HFFc6 (cell line): Measurements from ENCODE around the gene DNM2. TPM values are rescaled to one million over a fixed set of nuclear protein-coding genes. Genes with fewer than 3 reads are reported as not detected.

Source experiments
- DNase-seq: peaks from one replicate; pipeline ENCODE4 v3.0.0-alpha.2; 2018
- H3K27ac Mint-ChIP-seq: 2 replicates; pipeline ENCODE4 v1.8.0; 2020; ENCODE audit warnings: mild to moderate bottlenecking, mixed read lengths
- H3K27me3 Mint-ChIP-seq: 2 replicates; pipeline ENCODE4 v1.8.0; 2021; ENCODE audit warnings: mild to moderate bottlenecking, moderate library complexity, mixed read lengths; ENCODE audit not compliant: insufficient read depth
- H3K36me3 Mint-ChIP-seq: 2 replicates; pipeline ENCODE4 v1.8.0; 2021; ENCODE audit warnings: low read depth, mixed read lengths
- H3K4me1 Mint-ChIP-seq: 2 replicates; pipeline ENCODE4 v1.8.0; 2020; ENCODE audit warnings: low read depth, mixed read lengths
- H3K4me3 Mint-ChIP-seq: 2 replicates; pipeline ENCODE4 v1.8.0; 2020; ENCODE audit warnings: mild to moderate bottlenecking, moderate library complexity, mixed read lengths
- H3K9me3 Mint-ChIP-seq: 2 replicates; pipeline ENCODE4 v1.8.0; 2020; ENCODE audit warnings: mild to moderate bottlenecking, mixed read lengths
- total RNA-seq, 6 experiments: library from RNA; stranded (reverse); fragmentation: NEBNext Ultra II Directional; extraction: Animal tissue kit (Norgen Biotek cat#: 25700); gene quantifications; 2 replicates in 1 of 6; 3 replicates in 5 of 6; pipeline ENCODE4 v1.2.3, GENCODE V29; 2021
- TF ChIP-seq, protein P1 (sequence below): fragments of 200-600 bp; sonication (generic); IDR thresholded peaks from 2 replicates; pipeline ENCODE4 v1.5.0; 2021; ENCODE audit warnings: antibody characterized with exemption, mild to moderate bottlenecking

The DNM2 gene
- total RNA-seq, 6 experiments from 2014 or later: 91.5 to 122 (median 99.5) TPM

GRCh38 chr19:10797541-10798256, 79.8 kb downstream of the DNM2 start:
- Mint-ChIP-seq H3K36me3 (peaks cover 10% of the 10 kb centered on the region), H3K27me3 (peaks cover 2% of the 10 kb centered on the region)
- TF ChIP-seq, protein P1, sequence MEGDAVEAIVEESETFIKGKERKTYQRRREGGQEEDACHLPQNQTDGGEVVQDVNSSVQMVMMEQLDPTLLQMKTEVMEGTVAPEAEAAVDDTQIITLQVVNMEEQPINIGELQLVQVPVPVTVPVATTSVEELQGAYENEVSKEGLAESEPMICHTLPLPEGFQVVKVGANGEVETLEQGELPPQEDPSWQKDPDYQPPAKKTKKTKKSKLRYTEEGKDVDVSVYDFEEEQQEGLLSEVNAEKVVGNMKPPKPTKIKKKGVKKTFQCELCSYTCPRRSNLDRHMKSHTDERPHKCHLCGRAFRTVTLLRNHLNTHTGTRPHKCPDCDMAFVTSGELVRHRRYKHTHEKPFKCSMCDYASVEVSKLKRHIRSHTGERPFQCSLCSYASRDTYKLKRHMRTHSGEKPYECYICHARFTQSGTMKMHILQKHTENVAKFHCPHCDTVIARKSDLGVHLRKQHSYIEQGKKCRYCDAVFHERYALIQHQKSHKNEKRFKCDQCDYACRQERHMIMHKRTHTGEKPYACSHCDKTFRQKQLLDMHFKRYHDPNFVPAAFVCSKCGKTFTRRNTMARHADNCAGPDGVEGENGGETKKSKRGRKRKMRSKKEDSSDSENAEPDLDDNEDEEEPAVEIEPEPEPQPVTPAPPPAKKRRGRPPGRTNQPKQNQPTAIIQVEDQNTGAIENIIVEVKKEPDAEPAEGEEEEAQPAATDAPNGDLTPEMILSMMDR: no peak

GRCh38 chr19:10800488-10800887, 82.6 kb downstream of the DNM2 start:
- H3K27me3 Mint-ChIP-seq: peaks cover 2% of the 10 kb centered on the region
- H3K9me3 Mint-ChIP-seq: peaks cover 5% of the 10 kb centered on the region
- no peaks in the 10 kb centered on the region for H3K4me1 Mint-ChIP-seq

More at GRCh38 chr19:10797541-10798256, 79.8 kb downstream of the DNM2 start:
- no peak overlapping the region; the same call in 1 of the 2 replicates for H3K27ac Mint-ChIP-seq
- H3K4me1 Mint-ChIP-seq: no peaks in the 10 kb centered on the region
- no peak overlapping the region for H3K4me3 Mint-ChIP-seq
- no peak for DNase-seq
- no peaks in the 10 kb centered on the region for H3K9me3 Mint-ChIP-seq

DNA sequence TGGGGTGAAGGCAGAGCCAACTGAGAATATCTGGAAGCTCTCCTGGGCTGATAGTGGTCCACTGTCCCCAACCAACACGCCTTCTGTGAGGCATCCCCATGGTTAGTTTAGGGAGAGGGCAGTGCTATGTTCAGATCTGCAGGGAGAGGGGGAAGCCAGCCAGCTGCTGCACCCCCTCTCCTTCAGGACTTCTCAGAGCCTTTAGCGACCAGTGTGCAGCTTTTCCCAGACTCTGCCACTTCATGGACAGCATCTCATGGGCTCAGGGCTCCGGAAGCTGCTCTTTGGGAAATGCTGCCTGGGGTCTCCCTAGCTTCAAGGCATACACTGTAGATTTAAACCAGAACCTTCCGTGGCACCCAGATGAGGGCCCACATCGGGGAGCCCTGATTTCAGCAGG, 84.6 kb downstream of the DNM2 start:
- Mint-ChIP-seq H3K4me3 (no peak overlapping the region), H3K27me3 (peaks cover 2% of the 10 kb centered on the region), H3K27ac (no peak overlapping the region), H3K36me3 (peaks cover 15% of the 10 kb centered on the region), H3K4me1 (no peaks in the 10 kb centered on the region), H3K9me3 (peaks cover 5% of the 10 kb centered on the region)
- DNase-seq: no peak
- TF ChIP-seq, protein P1: no peak

More at GRCh38 chr19:10800488-10800887, 82.6 kb downstream of the DNM2 start:
- DNase-seq: no peak
- H3K27ac Mint-ChIP-seq: no peak overlapping the region
- TF ChIP-seq, protein P1: no peak
- H3K36me3 Mint-ChIP-seq: peaks cover 15% of the 10 kb centered on the region
- no peak overlapping the region for H3K4me3 Mint-ChIP-seq

GRCh38 chr19:10803252-10803651, 85.4 kb downstream of the DNM2 start:
- Mint-ChIP-seq H3K9me3 (peaks cover 7% of the 10 kb centered on the region), H3K27ac (no peak overlapping the region; the same call in 1 of the 2 replicates), H3K4me1 (no peaks in the 10 kb centered on the region), H3K36me3 (peaks cover 21% of the 10 kb centered on the region), H3K27me3 (peaks cover 5% of the 10 kb centered on the region), H3K4me3 (peak overlapping the region; percentile 28; the same call in 1 of the 2 replicates)
- TF ChIP-seq, protein P1: no peak
- no peak for DNase-seq

DNA sequence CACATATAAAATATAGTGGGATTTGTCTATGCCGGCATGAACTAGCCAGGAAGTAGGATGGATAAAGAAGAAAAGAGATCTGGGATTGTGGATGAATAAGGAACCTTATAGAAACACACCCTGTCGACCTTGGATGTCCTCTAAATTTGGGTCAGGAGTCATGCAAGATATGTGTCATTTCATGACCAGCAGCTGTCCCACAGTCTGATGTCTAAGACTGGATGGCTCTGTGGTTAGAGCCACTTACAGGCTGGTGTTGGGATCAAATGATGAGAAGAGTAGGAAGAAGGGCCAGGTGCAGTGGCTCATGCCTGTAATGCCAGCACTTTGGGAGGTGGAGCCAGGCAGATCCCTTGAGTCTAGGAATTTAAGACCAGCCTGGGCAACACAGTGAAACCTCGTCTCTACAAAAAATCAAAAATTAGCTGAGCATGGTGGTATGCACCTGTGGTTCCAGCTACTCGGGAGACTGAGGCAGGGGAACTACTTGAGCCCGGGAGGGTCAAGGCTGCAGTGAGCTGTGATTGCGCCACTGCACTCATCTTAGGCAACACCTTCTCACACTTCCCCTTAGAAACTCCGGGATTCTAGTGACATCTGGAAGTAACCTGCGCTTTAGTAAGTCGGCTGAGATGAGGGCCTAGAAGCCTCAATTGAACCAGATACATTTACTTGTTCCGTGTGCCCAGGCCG, 87.3 kb downstream of the DNM2 start:
- Mint-ChIP-seq H3K9me3 (peaks cover 23% of the 10 kb centered on the region), H3K27ac (no peak overlapping the region), H3K4me1 (peaks cover 14% of the 10 kb centered on the region), H3K27me3 (peaks cover 9% of the 10 kb centered on the region), H3K4me3 (no peak overlapping the region), H3K36me3 (peaks cover 37% of the 10 kb centered on the region)
- TF ChIP-seq, protein P1: no peak
- no peak for DNase-seq
